Fibroblast of villous mesenchyme (primary cell): Measurements from ENCODE around the gene PRPF6. TPM values are rescaled to one million over a fixed set of nuclear protein-coding genes. Genes with fewer than 3 reads are reported as not detected.

Experiments used
- DNase-seq: peaks from one replicate; pipeline ENCODE4 v3.0.0-alpha.2; 2010; ENCODE audit warnings: low read depth
- H3K4me3 ChIP-seq: 2 replicates; pipeline ENCODE4 v1.5.1; 2011; ENCODE audit warnings: low read depth, mild to moderate bottlenecking, low read length
- CTCF ChIP-seq: IDR thresholded peaks from 2 replicates; pipeline ENCODE4 v1.5.1; 2012; ENCODE audit warnings: low read depth, mild to moderate bottlenecking, low read length; ENCODE audit not compliant: insufficient read depth
- total RNA-seq: library from RNA; depleted of rRNA; stranded (reverse); fragments of >200 nt; gene quantifications from 2 replicates; pipeline ENCODE4 v1.2.3, GENCODE V29; 2012

PRPF6 gene
- total RNA-seq, 1 donor: 52.7 TPM

DNA sequence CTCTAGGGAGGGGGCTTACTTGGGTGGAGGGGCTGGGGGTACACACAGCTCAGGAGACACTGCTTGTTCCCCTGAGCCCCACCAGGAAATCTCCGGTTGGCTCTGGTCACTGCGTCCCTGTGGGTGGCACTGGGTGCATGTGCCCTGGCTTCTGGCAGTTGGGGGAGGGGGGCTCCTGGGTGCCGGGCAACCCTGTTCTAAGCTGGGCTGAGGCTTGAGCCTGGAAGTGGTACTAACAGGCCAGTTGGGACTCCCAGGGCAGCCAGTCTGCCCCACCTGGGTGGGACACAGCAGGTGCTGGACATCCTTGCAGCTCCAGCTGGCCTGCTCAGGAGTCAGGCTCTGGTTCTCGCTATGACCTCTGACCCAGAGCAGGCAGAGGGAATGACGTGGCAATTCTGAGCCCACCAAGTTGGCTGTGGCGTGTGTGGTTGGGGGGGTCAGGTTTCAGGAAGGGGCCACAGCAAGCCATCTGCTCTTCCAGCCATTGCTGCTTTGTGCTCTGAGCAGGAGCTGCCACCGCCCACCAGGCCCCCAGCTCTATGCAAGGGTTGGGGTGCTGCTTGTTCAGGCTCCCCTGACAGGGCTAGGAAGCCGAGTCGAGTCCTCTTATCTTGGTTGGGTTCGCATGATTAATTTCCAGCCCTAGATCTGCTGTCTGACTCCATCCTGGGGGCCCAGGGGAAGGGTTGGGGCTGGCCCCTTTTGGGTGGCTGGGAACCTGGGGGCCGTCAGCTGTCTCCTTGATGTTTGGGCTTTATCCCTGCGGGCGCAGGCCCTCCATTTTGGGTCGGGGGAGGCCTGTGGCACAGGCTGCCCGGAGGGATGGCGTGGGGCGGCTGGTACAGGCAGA lies 55.6 kb downstream of the PRPF6 start:
- H3K4me3 ChIP-seq: no peak overlapping the region
- no peak for TF ChIP-seq CTCF
- DNase-seq: no peak

DNA sequence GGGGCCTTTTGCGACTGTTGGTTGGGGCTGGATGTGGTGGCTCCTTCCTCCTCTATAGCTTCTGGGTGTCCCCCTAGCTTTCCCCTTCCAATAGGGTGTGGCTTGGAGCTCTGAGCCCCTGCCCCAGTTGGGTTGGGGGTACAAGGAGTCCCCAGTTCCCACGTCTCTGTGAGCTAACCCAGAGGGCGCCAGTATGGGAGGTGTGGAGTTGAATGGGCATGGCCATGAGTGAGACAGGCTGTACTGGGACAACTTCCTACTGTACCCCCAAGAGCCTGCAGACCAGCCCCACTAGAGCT lies 56.2 kb downstream of the PRPF6 start:
- no peak for DNase-seq
- TF ChIP-seq CTCF: no peak
- no peak overlapping the region for H3K4me3 ChIP-seq

DNA sequence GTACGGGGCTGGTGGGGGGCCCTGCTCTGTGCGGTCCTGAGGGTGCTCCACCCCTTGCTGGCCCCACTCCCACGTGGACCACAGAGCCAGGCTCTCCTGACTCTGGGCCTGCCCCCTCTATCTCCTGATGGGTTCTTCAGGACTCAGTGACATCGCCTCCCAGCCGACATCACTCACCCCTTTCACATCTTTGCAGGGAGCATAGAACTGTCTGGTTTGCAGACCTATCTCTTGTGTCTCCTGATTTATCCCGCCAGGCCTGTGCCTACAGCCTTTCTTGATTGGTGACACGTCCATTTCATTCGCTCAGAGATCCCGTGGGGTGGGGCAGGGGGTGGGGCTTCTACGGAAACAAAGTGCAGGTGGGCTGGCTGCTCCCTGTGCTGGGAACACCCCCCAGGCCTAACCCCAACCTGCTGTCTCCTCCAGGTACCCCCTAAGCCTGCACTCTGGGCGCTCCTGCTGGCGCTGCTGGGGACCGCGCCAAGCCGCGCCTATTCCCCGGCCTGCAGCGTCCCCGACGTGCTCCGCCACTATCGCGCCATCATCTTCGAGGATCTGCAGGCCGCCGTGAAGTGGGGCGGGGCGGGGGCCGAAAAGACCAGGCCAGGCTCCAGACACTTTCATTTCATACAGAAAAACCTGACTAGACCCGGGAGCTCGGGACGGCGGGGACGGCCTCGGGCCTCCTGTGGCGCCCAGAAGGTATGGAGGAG lies 56.7 kb downstream of the PRPF6 start:
- DNase-seq: no peak
- TF ChIP-seq CTCF: no peak
- no peak overlapping the region for H3K4me3 ChIP-seq

- no peak for TF ChIP-seq CTCF
- DNase-seq: no peak
- no peak overlapping the region for H3K4me3 ChIP-seq
Measured at GRCh38 chr20:64038224-64038564, 57.3 kb downstream of the PRPF6 start.

DNA sequence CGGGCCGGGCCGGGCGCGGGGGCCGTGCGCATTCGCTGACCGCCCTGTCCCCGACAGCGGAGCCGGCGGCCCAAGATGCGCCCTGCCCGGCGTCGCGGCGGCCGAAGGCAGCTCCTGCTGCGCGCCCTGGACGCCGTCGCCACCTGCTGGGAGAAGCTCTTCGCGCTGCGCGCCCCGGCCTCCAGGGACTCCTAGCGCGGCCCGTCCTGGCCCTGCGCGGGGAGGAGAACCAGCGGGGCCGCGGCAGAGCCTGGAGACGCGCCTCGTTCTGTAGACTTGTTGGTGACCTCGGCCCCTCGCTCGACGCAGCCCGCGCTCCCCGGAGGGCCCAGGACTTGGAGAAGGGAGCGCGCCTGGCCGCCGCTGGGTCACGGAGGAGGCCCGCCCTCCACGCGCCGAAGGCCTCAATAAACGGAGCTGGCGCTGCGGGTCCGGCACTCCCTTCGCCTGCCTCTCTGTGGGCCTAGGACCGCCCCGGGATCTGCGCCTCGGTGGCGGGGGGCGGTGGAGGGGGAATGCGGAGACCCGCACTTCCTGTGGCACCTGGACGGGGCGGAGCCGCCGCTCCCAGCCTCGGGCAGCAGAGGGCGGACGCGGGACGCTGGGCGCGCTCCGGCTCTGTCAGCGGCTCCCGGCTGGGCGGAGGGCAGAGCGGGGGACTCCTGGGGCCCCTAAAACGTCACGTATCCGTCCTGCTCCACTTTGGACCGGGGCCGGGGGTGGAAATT lies 57.8 kb downstream of the PRPF6 start:
- peak; percentile 79 for DNase-seq
- TF ChIP-seq CTCF: peak; percentile 72
- H3K4me3 ChIP-seq: peak overlapping the region; percentile 56

GRCh38 chr20:64039293-64040160 lies 58.6 kb downstream of the PRPF6 start:
- no peak for TF ChIP-seq CTCF
- H3K4me3 ChIP-seq: peak overlapping the region; percentile 56
- DNase-seq: no peak
